ENCODE results near the gene ATP1A3. TPM values are rescaled to one million over a fixed set of nuclear protein-coding genes. Genes with fewer than 3 reads are reported as not detected.

ATP1A3 gene
- total RNA-seq, 1 experiment from 2014 or later, result 8.5 TPM

DNA sequence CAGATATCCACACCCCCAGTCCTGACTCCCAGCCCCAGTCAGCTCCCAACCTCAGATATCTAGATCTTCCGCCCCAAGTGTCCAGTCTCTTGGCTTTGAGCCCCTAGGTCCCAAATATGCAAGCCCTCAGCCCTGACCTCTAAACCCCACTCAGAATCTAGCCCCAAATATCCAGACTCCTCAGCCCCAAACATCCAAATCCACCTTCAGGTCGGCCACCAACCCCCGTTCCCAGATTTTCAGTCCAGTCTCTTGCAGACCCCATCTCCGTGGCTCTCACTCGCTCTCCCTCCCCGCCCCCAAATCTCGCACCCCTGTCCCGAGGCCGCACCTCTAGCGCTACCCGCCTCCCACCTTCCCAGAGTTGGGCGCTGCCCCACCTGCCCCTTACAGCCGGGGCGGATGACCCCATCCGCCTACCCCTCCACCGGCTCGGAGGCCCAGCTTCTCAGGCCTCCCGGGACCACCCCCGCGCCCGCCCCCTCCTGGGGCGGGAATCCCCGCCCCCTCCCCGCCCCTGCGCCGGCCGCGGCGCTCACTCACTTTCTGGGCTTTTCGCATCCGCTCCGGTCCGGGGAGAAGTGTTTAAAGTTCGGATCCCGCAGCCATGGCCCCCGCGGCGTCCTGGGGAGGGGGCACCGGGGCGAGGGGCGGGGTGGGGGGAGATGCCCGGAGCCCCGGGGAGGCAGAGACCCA lies 66.4 kb downstream of the ATP1A3 start:
- peak overlapping the region; percentile 63 for H3K4me3 ChIP-seq (ENCODE audit: low read depth, low read length, poor library complexity, severe bottlenecking)
- intact Hi-C loops (cut with micrococcal nuclease; ENCODE audit: unreplicated experiment), result no loop called here
- ChIA-PET CTCF (no interaction called here), POLR2A (ENCODE audit: low non-redundant PET) (no interaction called here)
- H3K4me1 ChIP-seq (ENCODE audit: insufficient read depth, low read length, poor library complexity, severe bottlenecking), result peaks cover 39% of the 10 kb centered on the region
- no TSS peak for BruUV-seq (replicated peaks)
- TF ChIP-seq EZH2 (IDR thresholded peaks at IDR 0.05; ENCODE audit: borderline replicate concordance, low read depth, low read length, poor library complexity, severe bottlenecking), result no peak
- TF ChIP-seq, protein P1, sequence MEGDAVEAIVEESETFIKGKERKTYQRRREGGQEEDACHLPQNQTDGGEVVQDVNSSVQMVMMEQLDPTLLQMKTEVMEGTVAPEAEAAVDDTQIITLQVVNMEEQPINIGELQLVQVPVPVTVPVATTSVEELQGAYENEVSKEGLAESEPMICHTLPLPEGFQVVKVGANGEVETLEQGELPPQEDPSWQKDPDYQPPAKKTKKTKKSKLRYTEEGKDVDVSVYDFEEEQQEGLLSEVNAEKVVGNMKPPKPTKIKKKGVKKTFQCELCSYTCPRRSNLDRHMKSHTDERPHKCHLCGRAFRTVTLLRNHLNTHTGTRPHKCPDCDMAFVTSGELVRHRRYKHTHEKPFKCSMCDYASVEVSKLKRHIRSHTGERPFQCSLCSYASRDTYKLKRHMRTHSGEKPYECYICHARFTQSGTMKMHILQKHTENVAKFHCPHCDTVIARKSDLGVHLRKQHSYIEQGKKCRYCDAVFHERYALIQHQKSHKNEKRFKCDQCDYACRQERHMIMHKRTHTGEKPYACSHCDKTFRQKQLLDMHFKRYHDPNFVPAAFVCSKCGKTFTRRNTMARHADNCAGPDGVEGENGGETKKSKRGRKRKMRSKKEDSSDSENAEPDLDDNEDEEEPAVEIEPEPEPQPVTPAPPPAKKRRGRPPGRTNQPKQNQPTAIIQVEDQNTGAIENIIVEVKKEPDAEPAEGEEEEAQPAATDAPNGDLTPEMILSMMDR (conservative IDR thresholded peaks at IDR 0.05; ENCODE audit: low read depth, low read length), result no peak
- no peaks in the 10 kb centered on the region for H3K9me3 ChIP-seq (ENCODE audit: low read depth, low read length, poor library complexity, severe bottlenecking)
- H3K36me3 ChIP-seq (ENCODE audit: insufficient read depth, low read length, poor library complexity, severe bottlenecking), result no peaks in the 10 kb centered on the region
- peak overlapping the region; percentile 28 for H3K27ac ChIP-seq (ENCODE audit: low read depth, low read length, poor library complexity, severe bottlenecking)
- no peaks in the 10 kb centered on the region for H3K27me3 ChIP-seq (replicated peaks; ENCODE audit: insufficient read depth, low read depth, low read length, poor library complexity)
- DNase-seq (ENCODE audit: low spot score), result no peak

DNA sequence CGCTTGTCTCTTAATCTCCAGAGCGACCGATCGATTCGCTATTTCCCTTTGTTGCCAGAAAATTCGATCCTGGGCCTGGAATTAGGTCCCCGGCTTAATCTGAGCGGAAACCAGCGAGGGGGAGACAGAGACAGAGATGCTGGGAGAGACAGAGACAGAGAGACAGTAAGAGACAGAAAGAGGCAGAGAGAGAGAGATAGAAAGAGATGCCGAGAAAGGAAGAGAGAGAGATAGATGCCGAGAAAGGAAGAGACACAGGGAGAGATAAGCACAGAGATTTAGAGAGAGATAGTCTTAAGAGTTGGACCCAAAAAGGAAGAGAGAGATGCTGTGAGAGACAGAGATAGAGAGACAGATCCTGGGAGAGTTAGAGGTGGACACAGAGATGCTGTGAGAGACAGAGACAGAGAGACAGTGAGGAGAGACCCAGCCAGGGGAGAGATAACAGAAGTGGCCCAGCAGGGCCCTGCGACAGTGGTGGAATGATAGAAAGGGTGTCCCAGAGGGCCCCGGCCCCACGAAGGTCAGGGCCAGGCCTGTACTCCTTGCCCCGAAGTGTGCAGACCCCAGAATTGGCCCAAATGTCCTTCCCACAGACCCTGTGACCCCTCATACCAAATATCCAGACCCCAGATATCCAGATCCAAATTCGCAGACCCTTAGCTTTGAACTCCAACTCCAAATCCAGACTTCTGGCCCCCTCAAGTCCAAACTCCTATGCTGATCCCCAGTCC lies 67.1 kb downstream of the ATP1A3 start:
- Histone ChIP-seq H3K9me3 (ENCODE audit: low read depth, low read length, poor library complexity, severe bottlenecking) (no peaks in the 10 kb centered on the region), H3K4me3 (ENCODE audit: low read depth, low read length, poor library complexity, severe bottlenecking) (no peak overlapping the region), H3K27me3 (replicated peaks; ENCODE audit: insufficient read depth, low read depth, low read length, poor library complexity) (no peaks in the 10 kb centered on the region), H3K36me3 (ENCODE audit: insufficient read depth, low read length, poor library complexity, severe bottlenecking) (no peaks in the 10 kb centered on the region), H3K27ac (ENCODE audit: low read depth, low read length, poor library complexity, severe bottlenecking) (no peak overlapping the region), H3K4me1 (ENCODE audit: insufficient read depth, low read length, poor library complexity, severe bottlenecking) (peaks cover 31% of the 10 kb centered on the region)
- no peak for DNase-seq (ENCODE audit: low spot score)
- intact Hi-C loops (cut with micrococcal nuclease; ENCODE audit: unreplicated experiment), result no loop called here
- BruUV-seq (replicated peaks), result no TSS peak
- no peak for TF ChIP-seq EZH2 (IDR thresholded peaks at IDR 0.05; ENCODE audit: borderline replicate concordance, low read depth, low read length, poor library complexity, severe bottlenecking)
- TF ChIP-seq, protein P1 (conservative IDR thresholded peaks at IDR 0.05; ENCODE audit: low read depth, low read length), result no peak
- CTCF ChIA-PET, result no interaction called here
- POLR2A ChIA-PET (ENCODE audit: low non-redundant PET), result no interaction called here

DNA sequence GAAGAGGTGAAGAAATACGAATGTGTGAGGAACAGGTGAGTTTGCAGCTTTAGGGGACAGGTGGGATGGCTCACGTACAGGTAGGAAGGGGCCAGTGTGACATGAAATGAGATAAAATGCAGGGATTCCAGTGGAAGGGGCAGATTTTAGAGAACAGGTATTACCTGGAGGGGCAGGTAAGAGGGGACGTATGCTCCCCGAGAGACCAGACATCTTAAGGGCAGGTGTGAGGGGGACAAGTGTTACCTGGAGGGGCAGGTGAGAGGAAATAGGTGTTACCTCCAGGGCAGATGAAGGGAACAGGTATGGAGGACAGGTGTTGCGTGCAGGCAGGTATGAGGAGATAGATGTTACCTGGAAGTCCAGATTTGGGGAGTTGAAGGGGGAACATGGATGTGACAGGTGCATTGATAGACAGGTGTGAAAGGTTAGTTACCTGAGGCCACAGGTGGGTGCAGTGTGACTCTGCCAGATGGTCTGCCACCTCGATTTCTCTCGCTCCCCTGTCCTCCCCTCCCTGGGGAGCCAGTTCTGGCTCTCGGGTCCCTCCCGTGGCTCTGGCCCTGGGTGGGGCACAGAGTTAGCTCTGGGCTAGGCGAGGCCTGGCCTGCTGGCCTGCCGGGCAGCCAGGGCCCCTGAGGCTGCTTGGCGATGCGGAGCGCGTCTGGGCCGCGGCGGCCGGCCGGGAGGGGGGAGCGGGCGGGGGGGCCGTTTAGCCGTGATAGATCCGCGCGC lies 67.8 kb downstream of the ATP1A3 start:
- Histone ChIP-seq H3K4me3 (ENCODE audit: low read depth, low read length, poor library complexity, severe bottlenecking) (no peak overlapping the region), H3K36me3 (ENCODE audit: insufficient read depth, low read length, poor library complexity, severe bottlenecking) (no peaks in the 10 kb centered on the region), H3K27ac (ENCODE audit: low read depth, low read length, poor library complexity, severe bottlenecking) (no peak overlapping the region), H3K4me1 (ENCODE audit: insufficient read depth, low read length, poor library complexity, severe bottlenecking) (peaks cover 26% of the 10 kb centered on the region), H3K9me3 (ENCODE audit: low read depth, low read length, poor library complexity, severe bottlenecking) (no peaks in the 10 kb centered on the region), H3K27me3 (replicated peaks; ENCODE audit: insufficient read depth, low read depth, low read length, poor library complexity) (no peaks in the 10 kb centered on the region)
- TF ChIP-seq, protein P1 (conservative IDR thresholded peaks at IDR 0.05; ENCODE audit: low read depth, low read length), result no peak
- TF ChIP-seq EZH2 (IDR thresholded peaks at IDR 0.05; ENCODE audit: borderline replicate concordance, low read depth, low read length, poor library complexity, severe bottlenecking), result no peak
- intact Hi-C loops (cut with micrococcal nuclease; ENCODE audit: unreplicated experiment), result no loop called here
- no peak for DNase-seq (ENCODE audit: low spot score)
- BruUV-seq (replicated peaks), result no TSS peak
- ChIA-PET CTCF (interaction anchor here (0.7 kb wide), 1 partner anchor 1782 kb away, joined by 16 read pairs; no protein-coding TSS in a partner anchor), POLR2A (ENCODE audit: low non-redundant PET) (no interaction called here)
